ENCODE measurements around the gene CRACDL.

CRACDL gene

DNA sequence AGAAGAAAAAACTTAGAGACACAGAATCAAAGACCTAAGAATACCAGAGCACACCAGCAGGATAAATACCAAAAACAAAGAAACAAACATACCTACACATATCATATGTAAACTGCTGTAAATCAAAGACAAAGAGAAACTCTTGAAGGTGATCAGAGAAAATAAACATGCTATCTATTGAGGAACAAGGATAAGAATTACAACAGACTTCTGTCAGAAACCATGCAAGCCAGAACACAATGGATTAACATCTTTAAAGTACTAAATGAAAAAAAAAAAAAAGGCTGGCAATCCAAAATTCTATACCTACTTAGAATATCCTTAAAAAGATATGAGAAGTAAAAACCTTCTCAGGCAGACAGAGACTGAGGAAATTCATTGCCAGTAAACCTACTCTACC is 153.5 kb downstream of the CRACDL start:
- in situ Hi-C loops (cut with MboI; ENCODE audit: low sequenced_read_pairs) = no loop called here

DNA sequence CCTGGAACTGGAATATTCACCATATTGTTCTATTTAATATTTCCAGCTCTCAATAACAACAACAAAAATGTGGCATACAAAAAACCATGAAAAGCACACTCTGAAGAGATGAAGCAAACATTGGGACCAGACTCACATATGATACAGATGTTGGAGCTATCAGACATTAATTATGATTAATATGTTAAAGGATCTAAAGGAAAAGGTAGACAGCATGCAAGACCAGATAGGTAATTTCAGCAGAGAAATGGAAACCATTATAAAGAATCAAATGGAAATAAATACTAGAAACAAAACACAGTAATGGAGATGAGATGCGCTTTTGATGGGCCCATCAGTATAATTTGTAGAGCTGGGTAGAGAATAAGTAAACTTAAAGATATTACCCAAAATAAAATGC is 154.2 kb downstream of the CRACDL start:
- in situ Hi-C loops (cut with MboI; ENCODE audit: low sequenced_read_pairs) = no loop called here

DNA sequence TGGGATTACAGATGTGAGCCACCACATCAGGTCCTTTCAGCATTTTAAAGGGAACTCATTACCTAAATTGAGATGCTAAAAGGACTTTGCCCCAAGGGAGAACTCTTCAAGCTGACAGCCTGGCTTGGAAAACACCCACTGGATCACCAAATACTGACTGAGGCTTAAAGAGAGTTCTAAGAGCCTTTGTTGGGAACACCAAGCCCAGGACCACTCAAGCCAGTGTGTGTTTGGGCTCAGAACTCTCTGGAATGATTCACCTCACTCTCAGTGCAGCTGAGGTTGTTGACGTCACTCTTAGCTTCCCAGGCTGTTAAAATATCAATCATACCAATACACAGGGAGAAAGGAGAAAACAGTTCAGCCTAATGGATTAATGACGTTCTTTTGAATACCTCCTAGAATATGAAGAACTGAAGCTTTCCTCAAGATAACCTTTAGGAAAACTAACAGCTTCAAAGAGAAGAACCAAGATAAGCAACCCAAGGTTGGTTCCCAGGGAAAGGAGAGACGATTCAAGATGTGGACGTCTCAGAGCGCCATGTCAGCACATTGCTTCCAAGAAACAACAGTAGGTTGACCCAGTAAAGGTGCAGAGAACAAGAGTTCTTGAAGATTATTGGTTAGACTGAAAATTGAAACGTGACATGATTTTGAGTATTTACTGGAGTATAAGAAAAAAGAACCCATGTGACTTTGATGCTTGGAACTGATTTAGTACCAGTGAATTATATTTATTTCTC is 157.1 kb downstream of the CRACDL start:
- in situ Hi-C loops (cut with MboI; ENCODE audit: low sequenced_read_pairs) = no loop called here

DNA sequence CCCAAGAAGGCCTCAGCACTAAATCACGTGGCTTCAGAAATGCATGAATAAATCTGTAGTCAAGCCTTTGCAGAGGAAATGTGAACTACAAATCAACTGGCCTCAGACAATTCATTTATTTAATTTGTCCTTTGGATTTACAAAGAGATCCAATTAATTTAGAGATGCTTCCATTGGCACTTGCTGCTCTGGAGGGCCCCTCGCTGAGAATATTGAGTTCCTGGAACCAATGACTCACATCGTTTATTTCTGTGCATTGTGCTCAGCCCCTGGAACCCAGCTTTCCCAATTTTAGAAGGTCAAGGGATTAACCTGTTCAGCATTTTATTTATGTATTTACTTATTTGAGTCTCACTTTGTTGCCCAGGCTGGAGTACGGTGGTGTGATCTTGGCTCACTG is 157.9 kb downstream of the CRACDL start:
- in situ Hi-C loops (cut with MboI; ENCODE audit: low sequenced_read_pairs) = no loop called here

DNA sequence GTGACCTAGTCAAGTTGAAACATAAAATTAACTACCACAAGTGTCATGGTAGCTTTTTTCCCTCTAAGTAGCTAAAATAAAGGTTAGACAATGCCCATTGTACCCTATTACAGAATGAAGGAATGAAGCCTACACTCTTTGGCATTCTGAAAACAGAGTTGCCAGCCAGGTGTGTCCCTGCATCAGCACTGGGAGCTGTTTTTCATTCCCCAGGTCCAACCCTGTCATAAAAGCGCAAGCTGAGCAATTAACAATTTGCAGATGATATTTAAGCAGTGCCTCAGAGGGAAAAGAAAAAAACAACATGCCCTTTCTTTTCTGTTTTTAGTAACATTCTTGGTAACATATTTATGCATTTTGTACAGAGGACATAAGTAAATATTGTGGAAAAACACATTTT is 158.3 kb downstream of the CRACDL start:
- in situ Hi-C loops (cut with MboI; ENCODE audit: low sequenced_read_pairs) = no loop called here

DNA sequence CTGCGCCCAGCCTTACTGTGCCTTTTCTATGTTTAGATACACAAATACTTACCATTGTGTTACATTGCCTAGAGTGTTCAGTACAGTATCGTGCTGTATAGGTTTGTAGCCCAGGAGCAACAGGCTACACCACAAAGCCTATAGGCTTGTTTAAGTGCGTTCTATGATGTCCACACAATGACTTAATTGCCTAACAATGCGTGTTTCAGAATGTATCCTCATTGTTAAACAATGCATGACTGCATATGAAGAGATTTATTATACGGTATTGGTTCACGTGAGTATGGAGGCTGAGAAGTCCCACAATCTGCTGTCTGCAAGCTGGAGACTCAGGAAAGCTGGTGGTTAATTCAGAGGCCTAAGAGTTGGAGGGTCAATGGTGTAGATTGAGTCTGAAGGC is 158.9 kb downstream of the CRACDL start:
- in situ Hi-C loops (cut with MboI; ENCODE audit: low sequenced_read_pairs) = no loop called here

DNA sequence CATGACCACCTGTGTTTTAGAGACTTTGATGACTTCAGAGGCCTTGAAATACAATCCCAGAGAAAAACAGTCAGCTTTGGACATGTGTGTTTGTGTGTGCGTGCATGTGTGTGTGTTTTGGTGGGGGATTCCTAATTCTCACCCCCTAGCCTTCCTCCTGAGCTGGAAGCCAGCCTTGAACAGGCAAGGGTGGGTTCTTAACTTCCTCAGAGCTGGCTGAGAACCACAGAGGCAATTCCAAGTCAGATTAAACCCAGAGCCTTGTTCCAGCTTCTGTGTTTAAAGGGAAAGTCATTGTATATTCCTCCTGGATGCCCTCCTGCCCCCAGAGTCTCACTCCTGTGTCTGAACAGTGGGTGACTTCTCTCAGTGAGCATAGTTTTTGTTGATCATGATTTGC is 159.9 kb downstream of the CRACDL start:
- in situ Hi-C loops (cut with MboI; ENCODE audit: low sequenced_read_pairs) = no loop called here

DNA sequence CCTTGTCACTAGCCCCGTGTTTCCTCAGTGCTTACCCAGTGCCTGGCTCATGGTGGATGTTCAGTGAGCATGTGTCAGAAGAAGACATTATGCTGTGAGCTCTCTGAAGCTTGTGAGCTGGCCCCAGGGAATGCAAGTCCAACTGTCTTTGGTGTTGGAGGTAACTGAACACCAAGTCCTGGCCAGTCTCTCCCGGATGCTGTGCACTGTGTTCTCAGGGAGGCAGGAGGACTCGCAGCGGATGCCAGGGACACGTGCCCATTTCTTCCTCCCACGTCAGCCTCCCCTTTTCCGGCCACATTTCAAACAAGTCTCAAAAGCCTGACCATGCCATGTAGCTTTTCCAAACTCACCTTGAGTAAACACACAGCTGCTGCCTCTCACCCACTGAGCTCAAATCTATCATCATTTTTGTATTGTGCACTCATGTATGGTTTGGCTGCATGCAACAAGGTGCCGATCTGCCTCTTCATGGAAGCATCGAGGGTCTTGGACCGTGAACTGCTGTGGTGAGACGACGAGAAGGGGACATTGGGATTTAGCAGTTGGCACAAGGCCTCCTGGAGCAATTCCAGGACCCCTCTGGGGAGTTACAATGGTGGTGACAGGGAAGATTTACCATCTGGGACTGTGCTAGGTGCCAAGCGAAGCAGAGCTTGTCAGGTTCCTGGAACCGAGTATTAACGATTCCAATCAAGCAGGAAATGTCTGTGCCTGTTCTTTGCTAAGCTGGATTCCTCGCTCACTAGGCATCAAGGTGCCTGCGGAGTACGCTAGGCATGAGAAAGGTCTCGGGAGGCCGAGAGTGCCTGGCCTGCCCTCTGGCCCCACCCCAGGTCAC is 160.7 kb downstream of the CRACDL start:
- in situ Hi-C loops (cut with MboI; ENCODE audit: low sequenced_read_pairs) = no loop called here

DNA sequence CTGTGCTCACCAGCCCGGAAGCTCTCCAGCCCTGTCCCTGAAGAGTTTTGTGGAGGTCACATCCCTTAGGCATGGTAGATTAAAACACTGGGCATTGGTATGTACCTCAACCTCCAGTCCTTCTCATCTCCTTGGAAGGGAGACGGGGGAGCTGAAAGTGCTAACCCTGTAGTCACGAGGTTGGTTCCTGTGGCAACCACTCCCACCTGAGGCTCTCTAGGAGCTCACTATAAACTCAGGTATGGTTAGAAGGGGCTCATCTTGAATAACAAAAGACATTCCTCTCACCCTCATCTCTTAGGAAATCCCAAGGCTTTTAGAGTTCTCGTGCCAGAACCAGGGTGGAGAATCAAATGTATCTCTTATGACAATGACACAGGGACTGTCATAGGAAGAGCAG is 162.1 kb downstream of the CRACDL start:
- in situ Hi-C loops (cut with MboI; ENCODE audit: low sequenced_read_pairs) = no loop called here

DNA sequence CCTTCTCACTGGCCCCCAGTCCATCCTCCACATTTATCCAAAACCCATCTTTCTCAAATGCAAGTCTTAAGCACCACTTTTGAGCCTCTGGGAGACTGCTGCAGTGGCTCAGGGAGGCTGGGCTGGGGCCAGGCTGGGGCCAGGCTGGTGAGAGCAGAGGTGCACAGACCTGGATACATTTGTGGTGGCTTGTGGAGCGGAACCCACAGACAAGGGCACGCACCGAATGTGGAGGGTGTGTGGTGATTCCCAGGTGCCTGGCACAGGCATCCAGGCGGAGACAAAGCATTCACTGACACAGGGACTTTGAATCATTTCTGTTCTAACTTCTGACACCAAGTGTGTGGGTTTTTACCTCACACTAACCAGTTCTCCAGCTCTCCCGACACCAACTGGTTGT is 162.9 kb downstream of the CRACDL start:
- in situ Hi-C loops (cut with MboI; ENCODE audit: low sequenced_read_pairs) = no loop called here

DNA sequence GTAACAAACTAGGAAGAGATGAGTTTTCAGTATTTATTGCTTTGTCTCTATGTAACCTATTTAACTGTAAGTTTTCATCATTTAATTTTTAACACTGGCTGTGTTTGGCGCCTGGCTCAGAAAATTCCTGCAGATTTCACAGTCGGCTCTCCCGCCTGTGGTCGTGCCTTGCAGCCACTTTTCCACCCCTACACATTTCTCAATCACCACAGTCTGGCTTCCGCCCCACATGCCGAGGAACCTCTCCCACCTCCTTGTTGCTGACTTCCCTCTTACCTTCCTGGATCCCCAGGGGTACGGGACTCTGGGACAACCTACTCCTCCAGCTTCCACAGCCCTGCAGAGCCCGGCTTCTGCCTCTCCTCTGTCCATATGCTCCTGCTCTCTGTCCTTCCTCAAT is 163.5 kb downstream of the CRACDL start:
- in situ Hi-C loops (cut with MboI; ENCODE audit: low sequenced_read_pairs) = no loop called here

DNA sequence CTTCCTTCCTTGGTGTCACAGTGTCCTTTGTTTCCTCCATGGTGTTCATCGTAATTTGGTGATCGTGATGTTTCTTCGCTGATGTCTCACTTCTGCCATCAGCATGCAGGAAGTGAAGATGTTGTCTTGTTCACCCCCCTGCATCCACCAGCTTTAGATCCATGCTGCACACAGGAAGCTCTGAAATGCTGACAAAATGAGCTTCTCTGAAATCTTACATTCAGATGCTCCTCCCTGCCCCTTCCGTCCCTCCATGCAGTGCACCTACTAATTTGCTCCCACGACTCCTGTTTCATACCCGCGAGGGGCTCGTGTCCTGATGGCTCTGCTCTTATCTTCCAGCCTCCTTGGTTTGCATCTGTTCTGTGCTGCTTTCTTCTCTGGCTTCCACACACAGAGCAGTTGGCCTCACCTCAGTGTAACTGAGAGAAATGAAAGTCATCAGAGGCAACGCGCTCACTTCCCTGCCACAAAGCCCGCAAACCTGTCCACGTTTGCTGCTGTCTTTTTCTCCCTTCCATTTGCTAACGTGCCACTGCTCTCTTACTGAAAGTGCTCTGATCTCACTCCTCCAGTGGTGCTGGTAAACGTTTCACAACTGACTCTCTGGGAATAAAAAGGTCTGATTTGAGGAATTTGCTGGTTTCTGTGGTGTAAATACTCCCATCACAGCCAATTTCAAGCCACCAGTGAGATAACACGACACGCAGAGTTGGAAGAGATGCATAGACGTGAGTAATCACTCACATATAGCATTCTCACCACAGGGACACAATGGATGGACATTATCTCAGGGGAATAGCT is 164.1 kb downstream of the CRACDL start:
- in situ Hi-C loops (cut with MboI; ENCODE audit: low sequenced_read_pairs) = no loop called here

DNA sequence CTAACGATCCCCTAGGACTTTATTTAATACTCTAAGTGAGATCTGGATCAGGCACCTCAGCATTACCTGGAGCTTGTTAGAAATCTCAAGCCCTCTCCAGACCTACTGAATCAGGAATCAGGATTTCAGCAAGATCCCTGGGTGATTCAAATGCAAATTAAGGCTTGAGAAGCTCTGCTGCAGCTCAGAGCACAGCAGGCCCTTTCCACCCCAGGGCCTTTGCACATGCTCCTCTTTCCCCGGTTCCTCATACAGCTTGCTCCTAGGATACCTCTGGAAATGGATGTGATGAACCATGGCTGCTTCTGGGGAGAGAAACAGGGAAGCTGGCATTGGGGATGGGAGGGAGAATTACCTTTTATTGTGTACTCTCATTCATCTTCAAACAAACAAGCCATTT is 164.8 kb downstream of the CRACDL start:
- in situ Hi-C loops (cut with MboI; ENCODE audit: low sequenced_read_pairs) = no loop called here

DNA sequence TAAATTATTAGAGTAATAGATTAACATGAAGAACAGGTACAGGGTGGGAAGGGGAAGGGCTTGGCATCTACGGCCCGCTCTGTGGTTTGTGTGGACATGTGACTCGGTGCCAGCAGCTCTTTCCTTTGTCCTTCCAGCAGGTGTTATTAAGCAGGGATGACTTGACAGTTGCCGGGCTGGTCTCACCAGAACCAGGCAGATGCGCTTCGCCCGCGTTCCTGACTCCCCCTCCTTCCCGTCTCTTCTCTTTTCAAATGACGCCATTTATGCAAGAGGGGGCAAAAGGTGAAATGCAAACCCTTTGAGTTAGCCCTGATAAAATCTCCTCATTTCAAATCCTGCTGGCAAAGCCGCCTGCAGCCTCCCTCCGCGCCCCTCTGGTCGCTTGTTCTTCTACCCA is 166.2 kb downstream of the CRACDL start:
- in situ Hi-C loops (cut with MboI; ENCODE audit: low sequenced_read_pairs) = no loop called here

DNA sequence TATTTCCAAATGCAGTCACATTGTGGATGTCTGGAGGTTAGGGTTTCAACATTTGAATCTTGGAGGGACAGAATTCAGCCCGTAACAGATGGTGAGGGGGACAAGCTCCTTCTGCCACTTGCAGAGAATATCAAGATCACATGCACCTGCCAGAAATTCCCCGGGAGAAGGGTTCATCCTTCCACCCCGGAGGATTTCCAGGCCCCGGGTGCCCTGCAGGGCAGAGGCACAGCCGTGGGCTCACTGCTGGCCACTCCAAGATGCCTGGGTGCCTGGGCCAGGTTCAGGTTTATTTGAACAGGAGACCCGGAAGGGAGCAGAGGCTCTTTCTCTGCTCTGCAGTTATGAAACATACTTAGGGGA is 166.9 kb downstream of the CRACDL start:
- in situ Hi-C loops (cut with MboI; ENCODE audit: low sequenced_read_pairs) = no loop called here

DNA sequence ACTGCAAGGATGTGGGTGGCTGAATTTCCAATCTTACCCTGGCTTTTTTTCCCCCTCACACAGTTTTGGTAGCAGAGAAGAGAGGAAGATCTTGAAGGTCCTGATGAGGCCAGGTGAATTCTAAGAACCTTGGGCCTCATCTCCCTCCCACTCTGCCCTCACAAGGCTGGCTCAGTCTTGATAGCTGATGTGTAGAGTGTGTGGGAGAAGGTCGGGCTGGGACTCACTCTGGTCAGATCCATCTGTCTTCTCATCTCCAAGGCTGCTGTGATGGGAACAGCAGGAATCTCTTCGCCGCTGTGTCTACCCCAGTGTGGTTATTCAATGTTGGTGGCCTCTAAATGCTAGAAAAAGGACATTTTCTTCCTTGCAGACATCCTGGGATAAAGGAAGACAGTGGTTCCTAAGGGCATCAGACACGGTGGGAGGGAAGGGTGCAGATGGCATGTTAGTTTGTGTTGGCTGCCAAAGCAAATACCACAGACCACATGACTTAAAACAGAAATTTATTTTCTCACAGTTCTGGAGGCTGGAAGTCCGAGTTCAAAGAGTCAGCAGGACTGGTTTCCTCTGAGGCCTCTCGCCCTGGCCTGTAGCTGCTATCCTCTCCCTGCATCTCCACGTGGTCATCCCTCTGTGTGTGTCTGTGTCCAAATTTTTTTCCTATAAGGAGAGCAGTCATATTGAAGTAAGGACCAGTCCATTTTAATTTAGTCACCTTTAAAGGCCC is 167.5 kb downstream of the CRACDL start:
- in situ Hi-C loops (cut with MboI; ENCODE audit: low sequenced_read_pairs) = no loop called here

DNA sequence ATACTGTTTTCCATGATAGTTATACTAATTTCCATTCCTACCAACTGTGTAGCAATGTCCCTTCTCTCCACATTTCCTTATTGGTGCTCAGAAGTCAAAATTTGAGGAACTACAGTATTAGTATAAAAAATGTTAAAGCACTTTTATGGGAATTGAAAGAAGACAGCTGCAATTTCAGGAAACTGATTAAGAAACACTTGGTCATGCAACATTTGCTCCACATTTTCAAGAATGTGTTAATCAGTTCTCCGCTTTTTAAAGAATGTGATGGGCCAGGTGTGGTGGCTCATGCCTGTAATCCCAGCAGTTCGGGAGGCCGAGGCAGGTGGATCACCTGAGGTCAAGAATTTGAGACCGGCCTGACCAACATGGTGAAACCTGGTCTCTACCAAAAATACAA is 171.5 kb downstream of the CRACDL start:
- in situ Hi-C loops (cut with MboI; ENCODE audit: low sequenced_read_pairs) = no loop called here

DNA sequence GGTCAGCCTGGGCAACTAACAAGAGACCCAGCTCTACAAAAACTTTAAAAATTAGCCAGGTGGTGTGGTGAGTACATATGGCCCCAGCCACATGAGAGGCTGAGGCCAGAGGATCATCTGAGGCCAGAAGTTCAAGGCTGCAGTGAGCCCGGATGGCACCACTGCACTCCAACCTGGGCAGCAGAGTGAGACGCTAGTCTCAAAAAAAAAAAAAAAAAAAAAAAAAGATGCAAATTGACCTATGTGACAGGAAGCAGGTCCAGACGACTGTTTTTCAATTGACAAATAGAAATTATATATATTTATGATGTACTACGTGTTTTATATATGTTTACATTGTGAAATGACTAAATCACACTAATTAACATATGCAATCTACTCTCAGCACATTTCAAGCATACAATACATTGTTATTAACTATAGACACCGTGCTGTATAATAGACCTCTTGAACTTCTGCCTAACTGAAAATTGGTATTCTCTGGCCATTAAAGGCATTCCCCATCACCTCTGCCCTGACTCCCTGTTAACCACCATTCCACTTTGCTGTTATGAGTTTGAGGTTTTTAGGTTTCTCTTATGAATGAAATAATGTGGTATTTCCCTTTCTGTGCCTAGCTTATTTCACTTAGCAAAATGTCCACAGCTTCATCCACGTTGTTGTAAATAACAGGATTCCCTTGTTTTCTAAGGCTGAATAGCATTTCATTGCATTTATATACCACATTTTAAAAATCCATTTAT is 172.6 kb downstream of the CRACDL start:
- in situ Hi-C loops (cut with MboI; ENCODE audit: low sequenced_read_pairs) = no loop called here

DNA sequence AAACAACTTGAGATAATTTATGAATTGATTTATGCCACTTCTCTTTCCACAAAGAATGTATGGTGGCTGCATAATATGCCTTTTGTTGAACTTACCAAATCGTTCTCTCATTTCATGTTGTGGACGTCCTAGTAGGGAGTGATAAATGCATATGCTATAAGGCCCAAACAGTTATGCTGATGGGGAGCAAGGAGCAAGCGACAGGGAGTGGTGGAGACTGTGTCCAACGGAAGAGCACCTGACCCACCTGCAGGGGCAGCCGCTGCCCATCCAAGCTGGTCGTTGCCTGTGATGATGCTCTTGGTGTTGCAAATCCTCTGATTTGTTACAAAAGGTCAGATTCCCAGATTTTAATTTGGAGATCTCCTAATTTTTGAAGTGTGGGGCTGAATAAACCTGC is 174.1 kb downstream of the CRACDL start:
- in situ Hi-C loops (cut with MboI; ENCODE audit: low sequenced_read_pairs) = no loop called here

DNA sequence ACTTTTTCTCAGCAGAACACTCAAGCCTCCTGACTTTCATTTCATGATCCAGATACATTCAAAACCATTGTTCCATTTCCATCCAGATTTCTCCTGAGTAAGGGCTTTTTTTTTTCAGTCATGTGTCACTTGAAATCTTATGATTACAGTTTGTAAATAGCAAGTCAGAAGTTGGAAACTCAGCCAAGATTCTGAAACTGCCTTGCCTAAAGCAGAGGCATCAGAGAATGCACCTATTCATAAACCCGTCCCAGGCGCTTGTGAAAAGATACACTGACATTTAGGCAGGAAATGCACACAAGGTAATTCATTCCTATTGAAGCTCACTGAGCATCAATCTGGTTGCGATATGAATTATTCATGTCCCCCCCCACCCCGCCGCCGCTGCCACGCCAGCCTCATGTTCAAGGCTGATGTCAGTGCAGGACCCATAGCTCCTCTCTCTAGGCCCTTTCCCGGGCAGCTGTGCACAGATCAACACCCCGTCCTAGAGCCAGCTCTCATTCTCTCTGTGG is 174.7 kb downstream of the CRACDL start:
- in situ Hi-C loops (cut with MboI; ENCODE audit: low sequenced_read_pairs) = no loop called here
